ENCODE data around the gene MOCS1.
A peak's percentile ranks its signal among the peaks of the same experiment; 100 is the strongest.

The MOCS1 gene

GRCh38 chr6:39893286-39893685 is 41.0 kb downstream of the MOCS1 start:
- Histone ChIP-seq H3K4me3 (ENCODE audit: extremely low read depth, insufficient read depth, low read length, poor library complexity, severe bottlenecking) (no peak overlapping the region), H3K9me3 (ENCODE audit: control insufficient read depth, low read length) (no peaks in the 10 kb centered on the region), H3K27ac (ENCODE audit: low read depth, low read length, severe bottlenecking) (no peak overlapping the region), H3K4me1 (ENCODE audit: control insufficient read depth, insufficient read depth, low read length, poor library complexity, severe bottlenecking) (peaks cover 10% of the 10 kb centered on the region), H3K36me3 (ENCODE audit: control insufficient read depth, insufficient read depth, low read length) (peaks cover 28% of the 10 kb centered on the region)
- 86 to 93% methylated on average over 5 to 6 of the region's 8 CpGs for WGBS, 2 experiments (ENCODE audit: insufficient coverage in 2 of 2)

- no peak overlapping the region for H3K27ac ChIP-seq (ENCODE audit: low read depth, low read length, severe bottlenecking)
- WGBS, 2 experiments (ENCODE audit: insufficient coverage in 2 of 2), result 41 to 43% methylated on average over 1 to 2 of the region's 2 CpGs
- H3K4me3 ChIP-seq (ENCODE audit: extremely low read depth, insufficient read depth, low read length, poor library complexity, severe bottlenecking), result no peak overlapping the region
- H3K9me3 ChIP-seq (ENCODE audit: control insufficient read depth, low read length), result no peaks in the 10 kb centered on the region
- H3K4me1 ChIP-seq (ENCODE audit: control insufficient read depth, insufficient read depth, low read length, poor library complexity, severe bottlenecking), result peaks cover 14% of the 10 kb centered on the region
- H3K36me3 ChIP-seq (ENCODE audit: control insufficient read depth, insufficient read depth, low read length), result peaks cover 24% of the 10 kb centered on the region
Observed at GRCh38 chr6:39892490-39893129, 41.7 kb downstream of the MOCS1 start.

- Histone ChIP-seq H3K4me1 (ENCODE audit: control insufficient read depth, insufficient read depth, low read length, poor library complexity, severe bottlenecking) (peaks cover 20% of the 10 kb centered on the region), H3K27ac (ENCODE audit: low read depth, low read length, severe bottlenecking) (no peak overlapping the region), H3K36me3 (ENCODE audit: control insufficient read depth, insufficient read depth, low read length) (peaks cover 22% of the 10 kb centered on the region), H3K9me3 (ENCODE audit: control insufficient read depth, low read length) (no peaks in the 10 kb centered on the region), H3K4me3 (ENCODE audit: extremely low read depth, insufficient read depth, low read length, poor library complexity, severe bottlenecking) (no peak overlapping the region)
- WGBS, 2 experiments (ENCODE audit: insufficient coverage in 2 of 2), result 59 to 62% methylated on average over 3 to 4 of the region's 4 CpGs
Observed at GRCh38 chr6:39891976-39892375, 42.3 kb downstream of the MOCS1 start.

GRCh38 chr6:39891353-39891752 is 42.9 kb downstream of the MOCS1 start:
- WGBS, 2 experiments (ENCODE audit: insufficient coverage in 2 of 2), result 91 to 100% methylated on average over 3 to 5 of the region's 6 CpGs
- H3K4me1 ChIP-seq (ENCODE audit: control insufficient read depth, insufficient read depth, low read length, poor library complexity, severe bottlenecking), result peaks cover 26% of the 10 kb centered on the region
- no peak overlapping the region for H3K4me3 ChIP-seq (ENCODE audit: extremely low read depth, insufficient read depth, low read length, poor library complexity, severe bottlenecking)
- no peaks in the 10 kb centered on the region for H3K9me3 ChIP-seq (ENCODE audit: control insufficient read depth, low read length)
- H3K36me3 ChIP-seq (ENCODE audit: control insufficient read depth, insufficient read depth, low read length), result peaks cover 20% of the 10 kb centered on the region
- no peak overlapping the region for H3K27ac ChIP-seq (ENCODE audit: low read depth, low read length, severe bottlenecking)

GRCh38 chr6:39889229-39889628 is 45.0 kb downstream of the MOCS1 start:
- WGBS, 2 experiments (ENCODE audit: insufficient coverage in 2 of 2), result no CpG with 5 or more reads among the region's 2 CpGs

GRCh38 chr6:39887692-39888450 is 46.4 kb downstream of the MOCS1 start:
- WGBS, 2 experiments (ENCODE audit: insufficient coverage in 2 of 2), result 35 to 39% methylated on average over 11 to 13 of the region's 14 CpGs
- H3K4me3 ChIP-seq (ENCODE audit: extremely low read depth, insufficient read depth, low read length, poor library complexity, severe bottlenecking), result no peak overlapping the region
- peaks cover 21% of the 10 kb centered on the region for H3K36me3 ChIP-seq (ENCODE audit: control insufficient read depth, insufficient read depth, low read length)
- no peaks in the 10 kb centered on the region for H3K9me3 ChIP-seq (ENCODE audit: control insufficient read depth, low read length)
- peak overlapping the region; percentile 99 for H3K27ac ChIP-seq (ENCODE audit: low read depth, low read length, severe bottlenecking)
- peaks cover 49% of the 10 kb centered on the region for H3K4me1 ChIP-seq (ENCODE audit: control insufficient read depth, insufficient read depth, low read length, poor library complexity, severe bottlenecking)

More at GRCh38 chr6:39889229-39889628, 45.0 kb downstream of the MOCS1 start:
- peaks cover 20% of the 10 kb centered on the region for H3K36me3 ChIP-seq (ENCODE audit: control insufficient read depth, insufficient read depth, low read length)
- H3K4me1 ChIP-seq (ENCODE audit: control insufficient read depth, insufficient read depth, low read length, poor library complexity, severe bottlenecking), result peaks cover 46% of the 10 kb centered on the region
- no peak overlapping the region for H3K27ac ChIP-seq (ENCODE audit: low read depth, low read length, severe bottlenecking)
- H3K4me3 ChIP-seq (ENCODE audit: extremely low read depth, insufficient read depth, low read length, poor library complexity, severe bottlenecking), result no peak overlapping the region
- H3K9me3 ChIP-seq (ENCODE audit: control insufficient read depth, low read length), result no peaks in the 10 kb centered on the region

- Histone ChIP-seq H3K9me3 (ENCODE audit: control insufficient read depth, low read length) (no peaks in the 10 kb centered on the region), H3K36me3 (ENCODE audit: control insufficient read depth, insufficient read depth, low read length) (peaks cover 21% of the 10 kb centered on the region), H3K27ac (ENCODE audit: low read depth, low read length, severe bottlenecking) (peak overlapping the region; percentile 99), H3K4me3 (ENCODE audit: extremely low read depth, insufficient read depth, low read length, poor library complexity, severe bottlenecking) (no peak overlapping the region), H3K4me1 (ENCODE audit: control insufficient read depth, insufficient read depth, low read length, poor library complexity, severe bottlenecking) (peaks cover 59% of the 10 kb centered on the region)
- 25 to 71% methylated on average over 1 of the region's 2 CpGs for WGBS, 2 experiments (ENCODE audit: insufficient coverage in 2 of 2)
Observed at GRCh38 chr6:39886871-39887270, 47.4 kb downstream of the MOCS1 start.

GRCh38 chr6:39885691-39886090 is 48.6 kb downstream of the MOCS1 start:
- Histone ChIP-seq H3K9me3 (ENCODE audit: control insufficient read depth, low read length) (no peaks in the 10 kb centered on the region), H3K27ac (ENCODE audit: low read depth, low read length, severe bottlenecking) (no peak overlapping the region), H3K4me1 (ENCODE audit: control insufficient read depth, insufficient read depth, low read length, poor library complexity, severe bottlenecking) (peaks cover 63% of the 10 kb centered on the region), H3K36me3 (ENCODE audit: control insufficient read depth, insufficient read depth, low read length) (peaks cover 19% of the 10 kb centered on the region), H3K4me3 (ENCODE audit: extremely low read depth, insufficient read depth, low read length, poor library complexity, severe bottlenecking) (no peak overlapping the region)
- WGBS, 2 experiments (ENCODE audit: insufficient coverage in 2 of 2), result 93 to 95% methylated on average over 5 to 6 of the region's 7 CpGs

- H3K36me3 ChIP-seq (ENCODE audit: control insufficient read depth, insufficient read depth, low read length), result peaks cover 27% of the 10 kb centered on the region
- 77 to 84% methylated on average over 5 of the region's 5 CpGs for WGBS, 2 experiments (ENCODE audit: insufficient coverage in 2 of 2)
- no peaks in the 10 kb centered on the region for H3K9me3 ChIP-seq (ENCODE audit: control insufficient read depth, low read length)
- peaks cover 63% of the 10 kb centered on the region for H3K4me1 ChIP-seq (ENCODE audit: control insufficient read depth, insufficient read depth, low read length, poor library complexity, severe bottlenecking)
- no peak overlapping the region for H3K27ac ChIP-seq (ENCODE audit: low read depth, low read length, severe bottlenecking)
- no peak overlapping the region for H3K4me3 ChIP-seq (ENCODE audit: extremely low read depth, insufficient read depth, low read length, poor library complexity, severe bottlenecking)
Observed at GRCh38 chr6:39884696-39885095, 49.6 kb downstream of the MOCS1 start.

- peaks cover 49% of the 10 kb centered on the region for H3K4me1 ChIP-seq (ENCODE audit: control insufficient read depth, insufficient read depth, low read length, poor library complexity, severe bottlenecking)
- no peak overlapping the region for H3K4me3 ChIP-seq (ENCODE audit: extremely low read depth, insufficient read depth, low read length, poor library complexity, severe bottlenecking)
- peak overlapping the region; percentile 82 for H3K27ac ChIP-seq (ENCODE audit: low read depth, low read length, severe bottlenecking)
- H3K36me3 ChIP-seq (ENCODE audit: control insufficient read depth, insufficient read depth, low read length), result peaks cover 38% of the 10 kb centered on the region
- no peaks in the 10 kb centered on the region for H3K9me3 ChIP-seq (ENCODE audit: control insufficient read depth, low read length)
- WGBS, 2 experiments (ENCODE audit: insufficient coverage in 2 of 2), result 81% methylated on average over 7 of the region's 8 CpGs; no CpG with 5 or more reads in 1 of the 2 experiments
Observed at GRCh38 chr6:39882531-39882899, 51.7 kb downstream of the MOCS1 start.
